Astrocyte (in vitro differentiated cells and primary cell): ENCODE data around the gene ALDH1L1.

ENCODE experiments used
- EZH2 ChIP-seq: IDR thresholded peaks from 2 replicates; pipeline ENCODE4 v1.6.1; 2012; ENCODE audit warnings: mild to moderate bottlenecking, low read length, inconsistent platforms; ENCODE audit not compliant: insufficient read depth
- TF ChIP-seq, protein P1 (sequence below): IDR thresholded peaks from 2 replicates; pipeline ENCODE4 v1.5.1; 2011; ENCODE audit warnings: low read depth, mild to moderate bottlenecking, inconsistent platforms, low read length, moderate library complexity; ENCODE audit not compliant: insufficient read depth

DNA sequence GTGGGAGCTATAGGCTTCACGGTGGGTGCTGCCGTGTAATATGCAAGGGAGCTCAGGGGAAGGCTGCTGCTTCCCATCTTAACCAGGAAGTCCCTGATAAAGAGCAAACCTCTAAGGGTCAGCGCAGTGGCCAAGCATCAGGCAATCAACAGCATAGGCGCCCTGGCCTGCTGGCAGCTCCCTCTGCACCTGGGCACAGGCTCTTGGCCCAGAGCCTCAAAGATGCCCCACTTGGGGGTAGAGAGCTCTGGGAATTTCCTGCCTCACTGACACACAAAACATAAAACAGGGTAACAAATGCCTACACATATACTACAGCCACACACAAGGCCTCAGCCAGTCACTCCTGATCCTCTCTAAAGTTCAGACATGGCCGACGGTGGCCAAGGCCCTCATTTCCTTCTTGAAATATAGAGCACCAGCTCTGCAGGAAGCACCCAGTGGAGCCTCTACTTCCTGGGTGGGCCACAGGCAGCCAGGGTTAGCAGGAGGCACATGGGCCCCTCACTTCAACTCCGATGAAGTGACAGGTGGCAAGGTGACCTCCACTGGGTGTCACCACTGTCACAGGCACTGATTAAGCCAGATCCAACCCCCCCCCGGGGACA lies 116.9 kb downstream of the ALDH1L1 start:
- TF ChIP-seq, protein P1, sequence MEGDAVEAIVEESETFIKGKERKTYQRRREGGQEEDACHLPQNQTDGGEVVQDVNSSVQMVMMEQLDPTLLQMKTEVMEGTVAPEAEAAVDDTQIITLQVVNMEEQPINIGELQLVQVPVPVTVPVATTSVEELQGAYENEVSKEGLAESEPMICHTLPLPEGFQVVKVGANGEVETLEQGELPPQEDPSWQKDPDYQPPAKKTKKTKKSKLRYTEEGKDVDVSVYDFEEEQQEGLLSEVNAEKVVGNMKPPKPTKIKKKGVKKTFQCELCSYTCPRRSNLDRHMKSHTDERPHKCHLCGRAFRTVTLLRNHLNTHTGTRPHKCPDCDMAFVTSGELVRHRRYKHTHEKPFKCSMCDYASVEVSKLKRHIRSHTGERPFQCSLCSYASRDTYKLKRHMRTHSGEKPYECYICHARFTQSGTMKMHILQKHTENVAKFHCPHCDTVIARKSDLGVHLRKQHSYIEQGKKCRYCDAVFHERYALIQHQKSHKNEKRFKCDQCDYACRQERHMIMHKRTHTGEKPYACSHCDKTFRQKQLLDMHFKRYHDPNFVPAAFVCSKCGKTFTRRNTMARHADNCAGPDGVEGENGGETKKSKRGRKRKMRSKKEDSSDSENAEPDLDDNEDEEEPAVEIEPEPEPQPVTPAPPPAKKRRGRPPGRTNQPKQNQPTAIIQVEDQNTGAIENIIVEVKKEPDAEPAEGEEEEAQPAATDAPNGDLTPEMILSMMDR: no peak
- no peak for TF ChIP-seq EZH2
